ENCODE data around the gene CYP11A1. TPM values are rescaled to one million over a fixed set of nuclear protein-coding genes. Genes with fewer than 3 reads are reported as not detected.

Gene CYP11A1
- total RNA-seq, 1 donor from 2014 or later: not detected

GRCh38 chr15:74338676-74339075 lies 28.8 kb downstream of the CYP11A1 start:
- no peak for ATAC-seq (ENCODE audit: low read depth)
- intact Hi-C loops (cut with micrococcal nuclease): no loop called here

DNA sequence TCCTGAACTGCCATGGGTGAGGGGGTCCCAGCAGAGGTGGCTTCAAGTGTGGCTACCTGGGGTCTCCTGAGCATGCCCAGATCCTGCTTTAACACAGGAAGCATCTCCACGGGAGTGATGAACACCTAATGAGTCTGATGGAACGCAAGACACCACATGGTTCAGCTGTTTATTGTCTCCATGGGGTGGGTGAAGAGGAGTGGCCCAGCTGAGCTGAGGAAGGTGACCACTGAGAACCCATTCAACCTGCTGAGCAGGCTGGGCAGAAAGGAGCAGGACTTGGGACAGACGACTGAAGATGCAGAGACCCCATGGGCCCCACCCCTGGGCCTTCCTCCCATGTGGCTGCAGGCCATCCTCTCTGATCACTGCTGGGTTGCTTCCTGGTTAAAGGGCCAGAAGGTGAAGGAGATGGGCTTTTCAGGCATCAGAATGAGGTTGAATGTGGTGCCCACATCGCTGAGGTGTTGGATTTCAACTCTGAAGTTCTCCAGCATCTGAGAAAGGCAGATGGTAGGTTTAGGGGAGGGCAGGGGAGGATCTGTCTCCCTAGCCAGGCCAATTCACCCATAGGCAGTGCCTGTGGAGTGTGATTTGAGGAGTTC lies 29.7 kb downstream of the CYP11A1 start:
- ATAC-seq (ENCODE audit: low read depth): no peak
- Mint-ChIP-seq H3K9me3 (no peaks in the 10 kb centered on the region), H3K4me3 (no peak overlapping the region), H3K27me3 (no peaks in the 10 kb centered on the region), H3K4me1 (no peaks in the 10 kb centered on the region), H3K36me3 (ENCODE audit: low read depth) (no peaks in the 10 kb centered on the region), H3K27ac (no peak overlapping the region)
- no peak for DNase-seq
- ChIA-PET CTCF (no interaction called here), POLR2A (no interaction called here)
- TF ChIP-seq CTCF (IDR thresholded peaks at IDR 0.05): no peak
- intact Hi-C loops (cut with micrococcal nuclease): no loop called here

More at GRCh38 chr15:74338676-74339075, 28.8 kb downstream of the CYP11A1 start:
- no peaks in the 10 kb centered on the region for H3K27me3 Mint-ChIP-seq
- no peak for TF ChIP-seq CTCF (IDR thresholded peaks at IDR 0.05)
- no peak overlapping the region for H3K27ac Mint-ChIP-seq
- H3K4me3 Mint-ChIP-seq: no peak overlapping the region
- no peaks in the 10 kb centered on the region for H3K9me3 Mint-ChIP-seq
- H3K36me3 Mint-ChIP-seq (ENCODE audit: low read depth): no peaks in the 10 kb centered on the region
- H3K4me1 Mint-ChIP-seq: no peaks in the 10 kb centered on the region
- CTCF ChIA-PET: no interaction called here
- POLR2A ChIA-PET: no interaction called here
- no peak for DNase-seq

- H3K27me3 Mint-ChIP-seq: no peaks in the 10 kb centered on the region
- no peak for ATAC-seq (ENCODE audit: low read depth)
- TF ChIP-seq CTCF (IDR thresholded peaks at IDR 0.05): no peak
- H3K36me3 Mint-ChIP-seq (ENCODE audit: low read depth): no peaks in the 10 kb centered on the region
- intact Hi-C loops (cut with micrococcal nuclease): no loop called here
- no peaks in the 10 kb centered on the region for H3K9me3 Mint-ChIP-seq
- H3K4me3 Mint-ChIP-seq: no peak overlapping the region
- no peaks in the 10 kb centered on the region for H3K4me1 Mint-ChIP-seq
- no peak for DNase-seq
- no peak overlapping the region for H3K27ac Mint-ChIP-seq
- ChIA-PET CTCF (no interaction called here), POLR2A (no interaction called here)
Observed at GRCh38 chr15:74337146-74337545, 30.3 kb downstream of the CYP11A1 start.

DNA sequence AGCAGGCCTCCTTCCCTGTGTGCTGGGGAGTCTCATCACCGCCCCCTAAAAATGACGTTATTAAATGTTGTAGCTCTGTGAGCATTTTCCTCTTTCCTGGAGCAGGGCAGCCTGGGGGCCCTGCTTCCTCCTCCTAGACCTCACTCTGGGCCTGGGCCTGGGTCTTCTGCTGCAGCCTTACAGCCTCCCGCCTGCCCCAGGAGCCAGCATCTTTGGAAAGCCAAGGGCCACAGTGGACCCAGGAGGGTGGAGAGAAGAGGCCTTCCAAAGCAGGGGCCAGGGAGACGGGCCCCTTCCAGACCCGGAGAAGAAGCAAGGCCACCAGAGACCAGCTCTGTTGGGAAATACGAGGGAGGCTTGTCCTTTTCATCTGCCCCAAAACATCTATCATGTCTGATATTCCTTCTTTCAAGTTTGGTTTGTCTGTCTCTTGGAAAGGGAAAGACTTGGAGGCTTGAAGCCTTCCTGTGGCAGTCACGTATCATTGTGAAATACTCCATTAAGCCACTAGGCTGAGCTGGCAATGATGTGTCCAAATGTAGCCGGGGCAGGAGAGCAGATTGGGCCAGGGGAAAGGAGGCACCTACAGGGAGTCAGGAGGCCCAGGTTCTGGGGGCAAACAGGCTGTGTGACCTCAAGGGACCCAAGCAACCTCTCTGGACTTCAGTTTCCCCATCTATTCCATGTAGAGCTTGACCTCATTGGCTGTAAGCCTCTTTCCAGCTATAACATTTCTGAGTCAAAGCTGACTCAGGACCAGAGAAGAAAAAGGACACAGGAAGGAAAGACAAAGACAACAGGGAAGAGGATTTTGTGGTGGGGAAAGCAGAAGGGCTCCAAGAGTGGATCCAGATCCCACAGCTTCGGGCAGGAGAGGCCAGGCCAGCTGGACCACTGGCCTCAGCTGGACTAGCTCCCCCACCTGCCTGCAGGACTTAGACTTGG lies 31.1 kb downstream of the CYP11A1 start:
- H3K27ac Mint-ChIP-seq: no peak overlapping the region
- ChIA-PET CTCF (no interaction called here), POLR2A (interaction anchor here (0.5 kb wide), 1 partner anchor 665 kb away, joined by 5 read pairs; no protein-coding TSS in a partner anchor)
- DNase-seq (no peak), ATAC-seq (ENCODE audit: low read depth) (no peak)
- intact Hi-C loops (cut with micrococcal nuclease): no loop called here
- no peak for TF ChIP-seq CTCF (IDR thresholded peaks at IDR 0.05)
- H3K4me3 Mint-ChIP-seq: no peak overlapping the region
- H3K9me3 Mint-ChIP-seq: no peaks in the 10 kb centered on the region
- H3K27me3 Mint-ChIP-seq: no peaks in the 10 kb centered on the region
- no peaks in the 10 kb centered on the region for H3K4me1 Mint-ChIP-seq
- no peaks in the 10 kb centered on the region for H3K36me3 Mint-ChIP-seq (ENCODE audit: low read depth)

GRCh38 chr15:74335396-74335795 lies 32.0 kb downstream of the CYP11A1 start:
- POLR2A ChIA-PET: no interaction called here
- Mint-ChIP-seq H3K36me3 (ENCODE audit: low read depth) (no peaks in the 10 kb centered on the region), H3K27ac (no peak overlapping the region), H3K4me1 (no peaks in the 10 kb centered on the region), H3K27me3 (no peaks in the 10 kb centered on the region), H3K4me3 (no peak overlapping the region), H3K9me3 (no peaks in the 10 kb centered on the region)
- intact Hi-C loops (cut with micrococcal nuclease): no loop called here
- ATAC-seq (ENCODE audit: low read depth): no peak
- CTCF ChIA-PET: no interaction called here
- DNase-seq: no peak
- no peak for TF ChIP-seq CTCF (IDR thresholded peaks at IDR 0.05)
